Caco-2 (cell line): ENCODE measurements around the gene UNC93A. TPM values are rescaled to one million over a fixed set of nuclear protein-coding genes. Genes with fewer than 3 reads are reported as not detected.

Experiments used
- BruUV-seq: library from RNA; stranded (reverse); fragments of 400-500 nt; replicated peaks from 2 replicates; lab custom pipeline; 2021; lab: Mats Ljungman, UMichigan
- CTCF ChIA-PET: fragments of 300-600 bp; sonication (Branson Sonifier 250); formaldehyde crosslinking; loops from one replicate; lab custom pipeline; 2022; ENCODE audit warnings: antibody characterized with exemption; lab: Charles Lee
- POLR2A ChIA-PET: fragments of 300-600 bp; sonication (Branson Sonifier 250); formaldehyde crosslinking; loops from one replicate; lab custom pipeline; 2022; ENCODE audit warnings: antibody characterized with exemption; lab: Charles Lee
- DNase-seq, 2 experiments: peaks; one replicate each; pipeline versions ENCODE4 v3.0.0 to v3.0.0-alpha.2; 2020 to 2022
- H3K27me3 ChIP-seq: replicated peaks from 2 replicates; pipeline ENCODE4 v1.6.0; 2011; ENCODE audit warnings: low read length; ENCODE audit not compliant: control insufficient read depth, insufficient read depth
- H3K36me3 ChIP-seq: 2 replicates; pipeline ENCODE4 v1.5.1; 2011; ENCODE audit warnings: low read length; ENCODE audit not compliant: control insufficient read depth, insufficient read depth
- H3K4me1 ChIP-seq: fragments of 250-450 bp; sonication (Bioruptor Pico); 2 replicates; pipeline ENCODE4 v1.5.1; 2020; ENCODE audit warnings: mild to moderate bottlenecking
- H3K4me3 ChIP-seq: 2 replicates; pipeline ENCODE4 v1.5.1; 2011; ENCODE audit warnings: low read depth, mild to moderate bottlenecking, control low read depth, low read length
- H3K9me3 ChIP-seq: fragments of 250-450 bp; sonication (Bioruptor Pico); 2 replicates; pipeline ENCODE4 v1.5.1; 2020; ENCODE audit warnings: mild to moderate bottlenecking, moderate library complexity
- H3K27ac Mint-ChIP-seq: one replicate; pipeline ENCODE4 v1.8.0; 2022; ENCODE audit warnings: mixed read lengths; ENCODE audit not compliant: unreplicated experiment
- H3K27me3 Mint-ChIP-seq: one replicate; pipeline ENCODE4 v1.8.0; 2022; ENCODE audit warnings: mixed read lengths; ENCODE audit not compliant: insufficient read depth, unreplicated experiment
- H3K36me3 Mint-ChIP-seq: one replicate; pipeline ENCODE4 v1.8.0; 2022; ENCODE audit warnings: mild to moderate bottlenecking, mixed read lengths; ENCODE audit not compliant: insufficient read depth, unreplicated experiment
- H3K4me1 Mint-ChIP-seq: one replicate; pipeline ENCODE4 v1.8.0; 2022; ENCODE audit warnings: low read depth, mixed read lengths; ENCODE audit not compliant: unreplicated experiment
- H3K4me3 Mint-ChIP-seq: one replicate; pipeline ENCODE4 v1.8.0; 2022; ENCODE audit warnings: mild to moderate bottlenecking, moderate library complexity, mixed read lengths; ENCODE audit not compliant: unreplicated experiment
- H3K9me3 Mint-ChIP-seq: one replicate; pipeline ENCODE4 v1.8.0; 2022; ENCODE audit warnings: mixed read lengths; ENCODE audit not compliant: unreplicated experiment
- CTCF ChIP-seq, 2 experiments: fragments of 200-600 bp in 1 of 2; IDR thresholded peaks; 1 replicate in 1 of 2; 2 replicates in 1 of 2; pipeline versions ENCODE4 v1.5.1 to v1.8.0; 2011 to 2022; ENCODE audit warnings: antibody characterized with exemption in 1 of 2, control low read depth in 1 of 2, inconsistent platforms in 1 of 2, low read depth in 1 of 2, low read length in 1 of 2, mild to moderate bottlenecking in 1 of 2, moderate library complexity in 1 of 2; ENCODE audit not compliant: insufficient read depth in 1 of 2, severe bottlenecking in 1 of 2, unreplicated experiment in 1 of 2
- intact Hi-C: fragments of 100-400 bp; cut with micrococcal nuclease; formaldehyde crosslinking; loops from one replicate; pipeline ENCODE4 v1.10.0; 2022; ENCODE audit not compliant: unreplicated experiment
- total RNA-seq: library from RNA; stranded (reverse); gene quantifications from 2 replicates; pipeline ENCODE4 v1.2.3, GENCODE V29; 2022

UNC93A gene
- total RNA-seq, 1 experiment from 2014 or later = 32.3 TPM

- peaks cover 26% of the 10 kb centered on the region for H3K36me3 Mint-ChIP-seq
- TF ChIP-seq CTCF (IDR thresholded peaks at IDR 0.05; ENCODE audit: insufficient read depth in 1 of 2, low read depth in 1 of 2, low read length in 1 of 2, severe bottlenecking in 1 of 2, unreplicated experiment in 1 of 2) = no peak
- POLR2A ChIA-PET = interaction anchor here (0.6 to 2.1 kb wide), 4 partner anchors 9 to 69 kb away, joined by 3 to 20 read pairs (median 4); no protein-coding TSS in a partner anchor
- peak overlapping the region; percentile 93 for H3K27ac Mint-ChIP-seq
- CTCF ChIA-PET = interaction anchor here (1.5 to 3.0 kb wide), 3 partner anchors 10 to 126 kb away, joined by 3 to 25 read pairs (median 8); no protein-coding TSS in a partner anchor
- Histone ChIP-seq H3K36me3 (0 out of 2 replicates have a peak, but pooled peaks cover 1% of the 10 kb centered on the region), H3K4me3 (no peak overlapping the region), H3K4me1 (peaks cover 33% of the 10 kb centered on the region), H3K27me3 (no peaks in the 10 kb centered on the region), H3K9me3 (peaks cover 4% of the 10 kb centered on the region; the same call in 1 of the 2 replicates)
- intact Hi-C loops = loop anchor here (1.0 kb wide), 6 partner anchors 8 to 122 kb away; no protein-coding TSS in a partner anchor
- peak; percentile 89 to 93 for DNase-seq
- peak overlapping the region; percentile 51 for H3K4me3 Mint-ChIP-seq
- no peaks in the 10 kb centered on the region for H3K27me3 Mint-ChIP-seq
- peaks cover 11% of the 10 kb centered on the region for H3K9me3 Mint-ChIP-seq
- BruUV-seq = no TSS peak
- peaks cover 56% of the 10 kb centered on the region for H3K4me1 Mint-ChIP-seq
Observed at GRCh38 chr6:167341665-167342655, 50.8 kb downstream of the UNC93A start.

DNA sequence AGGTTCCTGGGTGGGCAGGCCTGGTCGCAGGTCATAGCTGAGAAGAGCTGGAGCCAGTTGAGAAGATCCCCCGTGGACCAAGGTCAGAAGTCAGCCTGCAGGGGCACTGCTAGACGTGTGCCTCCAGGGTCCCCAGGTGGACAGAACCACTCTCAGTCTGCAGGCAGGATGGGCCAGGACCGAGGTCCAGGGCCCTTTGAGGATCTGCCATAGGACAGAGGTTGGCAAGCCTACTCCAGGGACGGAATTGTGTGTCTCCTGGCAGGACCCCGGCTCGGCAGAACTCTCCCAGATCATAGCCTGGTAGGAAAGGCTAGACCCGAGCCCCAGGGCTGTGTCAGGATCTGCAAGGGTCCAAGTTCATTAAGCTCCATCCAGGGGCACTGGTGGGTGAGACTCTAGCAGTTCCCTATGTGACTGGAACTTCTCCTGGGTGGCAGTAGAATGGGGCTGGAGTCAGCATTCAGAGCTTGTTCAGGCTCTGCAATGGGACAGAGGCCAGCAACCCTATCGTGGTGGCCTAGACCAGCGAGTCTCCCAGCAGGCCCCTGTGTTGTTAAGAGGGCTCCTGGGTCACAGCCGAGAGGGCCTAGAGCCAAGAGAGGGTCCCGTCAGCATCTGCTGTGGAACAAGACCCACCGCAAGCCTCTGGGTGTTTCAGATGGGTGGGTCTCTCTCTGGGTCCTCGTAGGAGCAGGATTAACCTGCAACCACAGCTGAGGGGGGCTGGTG lies 51.9 kb downstream of the UNC93A start:
- H3K36me3 Mint-ChIP-seq = peaks cover 37% of the 10 kb centered on the region
- peaks cover 66% of the 10 kb centered on the region for H3K4me1 Mint-ChIP-seq
- BruUV-seq = no TSS peak
- H3K4me3 Mint-ChIP-seq = no peak overlapping the region
- H3K9me3 ChIP-seq = peaks cover under 1% of the 10 kb centered on the region; the same call in 1 of the 2 replicates
- POLR2A ChIA-PET = interaction anchor here (2.1 kb wide), 1 partner anchor 8 kb away, joined by 20 read pairs; no protein-coding TSS in a partner anchor
- H3K4me1 ChIP-seq = peaks cover 41% of the 10 kb centered on the region
- TF ChIP-seq CTCF (IDR thresholded peaks at IDR 0.05; ENCODE audit: insufficient read depth in 1 of 2, low read depth in 1 of 2, low read length in 1 of 2, severe bottlenecking in 1 of 2, unreplicated experiment in 1 of 2) = no peak
- H3K4me3 ChIP-seq = no peak overlapping the region
- peaks cover 11% of the 10 kb centered on the region for H3K9me3 Mint-ChIP-seq
- H3K27me3 Mint-ChIP-seq = no peaks in the 10 kb centered on the region
- H3K36me3 ChIP-seq = 0 out of 2 replicates have a peak, but pooled peaks cover 1% of the 10 kb centered on the region
- peak overlapping the region; percentile 93 for H3K27ac Mint-ChIP-seq
- intact Hi-C loops = loop anchor here (1.0 kb wide), 5 partner anchors 7 to 123 kb away; no protein-coding TSS in a partner anchor
- CTCF ChIA-PET = interaction anchor here (1.5 to 3.0 kb wide), 2 partner anchors 9 to 127 kb away, joined by 3 to 25 read pairs; no protein-coding TSS in a partner anchor
- no peaks in the 10 kb centered on the region for H3K27me3 ChIP-seq
- no peak for DNase-seq
